GM19372 (cell line): ENCODE measurements around the gene AFF3.

Experiments
- ATAC-seq: cut with Tn5 transposase; IDR thresholded peaks from one replicate; pipeline ENCODE4 v1.9.1; 2021; ENCODE audit warnings: mild to moderate bottlenecking, low read depth, moderate library complexity; ENCODE audit not compliant: unreplicated experiment

The AFF3 gene

DNA sequence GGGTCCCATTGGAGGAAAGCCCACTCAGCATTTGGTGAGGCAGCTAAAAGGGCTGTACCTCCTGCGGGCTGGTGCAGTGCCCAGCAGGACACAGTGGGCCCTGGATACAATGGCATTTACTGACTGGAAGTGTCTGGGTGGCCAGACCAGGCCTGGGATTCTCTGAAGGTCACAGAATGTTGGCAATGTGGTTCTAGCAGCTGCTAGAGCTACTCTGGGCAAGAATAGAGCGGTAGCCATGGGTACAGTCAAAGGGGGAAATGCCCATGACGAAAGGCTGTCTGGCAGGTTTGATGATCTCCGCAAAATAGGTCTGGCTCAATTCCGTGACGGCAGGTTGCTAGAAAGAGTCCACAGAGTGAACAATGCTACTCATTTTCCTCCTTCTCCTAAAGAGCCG lies 241.8 kb downstream of the AFF3 start:
- no peak for ATAC-seq

DNA sequence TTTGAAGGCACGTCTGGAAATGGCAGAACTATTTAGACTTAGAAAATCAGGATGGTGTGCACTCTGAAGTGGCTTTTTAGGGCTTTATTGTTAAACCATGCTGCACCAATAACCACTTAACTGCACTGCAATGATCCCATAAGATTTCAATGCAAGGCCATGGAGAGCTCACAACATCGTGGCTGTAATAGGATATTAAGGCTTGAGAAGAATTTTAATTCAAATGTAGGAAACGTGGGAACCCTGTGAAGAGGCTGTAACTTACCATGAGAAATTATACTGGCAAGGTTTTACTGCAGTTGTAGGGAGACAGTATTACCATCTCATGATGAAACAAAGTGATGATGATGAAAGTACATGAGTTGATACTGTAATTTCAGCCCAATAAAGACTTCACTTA lies 242.5 kb downstream of the AFF3 start:
- ATAC-seq, result no peak

DNA sequence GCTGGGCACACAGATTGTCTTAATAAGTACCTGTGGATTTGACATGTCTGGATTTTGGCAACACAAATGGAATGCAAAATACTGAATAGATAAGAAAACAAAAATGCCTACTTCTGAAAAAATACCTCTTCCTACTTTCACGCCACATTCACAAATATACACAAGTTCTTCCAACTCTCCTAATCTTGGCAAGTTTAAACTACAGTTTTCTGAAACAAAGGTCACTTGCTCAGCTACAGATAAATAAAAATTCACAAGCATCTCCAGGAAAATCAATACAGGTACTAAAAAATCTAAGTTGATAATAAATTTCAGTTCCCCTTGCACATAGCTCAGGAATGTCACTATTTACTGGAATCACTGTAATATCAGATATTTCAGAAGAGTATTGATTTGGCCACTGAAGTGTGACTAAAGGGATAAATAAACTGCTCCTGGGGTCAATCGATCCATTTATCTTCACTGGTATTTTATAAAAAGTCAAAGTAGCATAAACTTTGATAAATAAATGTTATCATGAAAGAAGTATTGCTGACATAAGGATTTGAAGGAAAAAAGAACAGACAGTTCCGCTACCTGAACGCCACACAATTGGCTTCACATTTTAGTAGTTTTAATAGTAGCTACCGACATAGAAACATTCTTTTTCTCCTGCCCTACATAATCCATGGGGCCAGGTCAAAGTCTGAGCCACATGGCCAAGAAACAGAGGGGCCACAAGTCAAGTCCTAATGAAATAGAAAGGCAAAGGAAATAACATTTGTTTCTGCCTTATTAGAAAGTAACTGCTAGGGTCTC lies 243.1 kb downstream of the AFF3 start:
- no peak for ATAC-seq

DNA sequence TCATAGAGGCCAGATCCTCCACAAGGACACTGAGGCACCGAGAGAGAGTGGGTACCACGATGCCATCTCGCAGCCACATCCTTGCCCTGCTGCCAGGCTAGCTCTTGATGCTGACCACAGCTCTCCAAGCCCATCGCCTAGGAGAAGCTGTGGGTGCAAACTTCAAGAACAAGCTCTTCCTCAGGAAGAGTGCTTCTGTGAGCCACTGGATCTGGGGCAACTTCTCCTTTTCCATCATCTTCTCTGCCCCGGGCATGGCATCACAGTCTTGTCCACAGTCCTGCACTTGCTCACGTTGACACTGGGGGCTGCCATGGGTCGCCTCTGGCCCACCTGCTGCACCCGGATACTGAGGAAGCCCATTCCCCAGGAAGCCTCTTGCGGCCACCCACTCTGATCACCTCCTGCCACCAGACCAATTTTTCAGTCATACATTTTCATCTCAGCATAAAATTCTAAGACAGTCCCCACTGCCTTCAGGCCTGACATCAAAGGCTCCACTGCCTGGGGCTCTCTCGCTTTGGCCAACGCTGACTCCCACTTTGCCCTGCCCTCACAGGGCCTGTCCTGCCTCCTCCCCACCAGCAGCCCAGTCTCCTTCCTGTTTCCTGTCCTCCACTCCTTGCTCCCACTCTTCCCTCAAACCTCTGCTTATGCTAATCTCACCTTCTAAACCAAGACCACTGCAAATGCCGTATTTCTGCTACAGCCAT lies 243.9 kb downstream of the AFF3 start:
- no peak for ATAC-seq

DNA sequence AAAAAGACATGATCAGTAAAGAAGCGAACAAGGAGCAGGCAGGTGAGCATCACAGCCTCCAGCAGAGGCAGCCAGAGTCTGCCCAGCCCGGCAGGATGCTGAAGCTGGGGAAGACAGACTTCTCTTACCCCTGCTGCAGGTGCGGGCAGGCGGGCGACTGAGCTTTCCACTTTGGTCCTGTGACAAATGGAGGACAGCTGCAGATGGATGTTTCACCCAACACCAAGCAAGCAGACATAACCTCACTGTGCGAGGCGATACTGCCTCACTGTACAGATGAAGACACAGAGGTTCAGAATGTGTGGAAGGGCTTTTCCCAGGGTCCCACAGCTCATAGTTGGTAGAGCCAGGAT lies 251.0 kb downstream of the AFF3 start:
- no peak for ATAC-seq

DNA sequence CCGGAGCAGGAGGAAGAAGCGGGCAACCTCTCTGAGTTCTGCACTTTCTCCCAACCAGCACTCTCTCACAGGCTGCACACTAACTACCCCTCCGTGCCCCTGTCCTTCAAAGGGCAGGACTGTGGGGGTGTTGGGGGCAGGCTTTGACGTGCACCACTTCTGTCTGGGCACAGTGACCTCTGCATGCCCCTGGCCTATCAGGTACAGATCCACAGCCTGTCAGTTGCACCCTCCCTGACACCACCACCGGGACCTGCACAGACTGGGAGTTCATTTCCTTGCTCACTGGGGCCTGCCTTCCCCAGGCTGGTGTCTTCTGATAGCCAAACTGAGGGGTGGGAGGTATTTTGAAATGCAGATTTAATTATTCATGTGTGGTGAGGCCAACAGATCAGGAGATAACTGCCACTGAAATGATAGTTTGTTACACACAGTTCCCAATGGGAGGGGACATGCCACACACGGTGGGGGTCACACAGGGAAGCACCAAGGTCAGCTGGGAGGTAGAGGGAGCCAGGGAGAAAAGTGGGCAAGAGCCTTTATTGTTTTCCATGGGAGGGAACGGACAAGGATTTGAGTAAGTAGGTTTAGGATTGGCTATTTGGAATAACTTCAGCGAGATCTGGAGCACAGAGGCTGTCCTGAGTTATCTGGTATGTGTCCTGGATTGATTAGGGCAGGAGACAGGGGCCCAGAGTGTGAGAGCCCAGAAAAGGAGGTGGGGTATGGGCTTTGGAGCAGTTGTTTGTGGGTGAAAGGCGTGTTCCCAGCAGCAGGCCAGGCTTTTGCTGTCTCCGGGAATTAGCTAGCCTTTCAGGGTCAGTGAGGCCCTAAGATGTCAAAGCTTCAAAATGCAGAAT lies 251.6 kb downstream of the AFF3 start:
- no peak for ATAC-seq

DNA sequence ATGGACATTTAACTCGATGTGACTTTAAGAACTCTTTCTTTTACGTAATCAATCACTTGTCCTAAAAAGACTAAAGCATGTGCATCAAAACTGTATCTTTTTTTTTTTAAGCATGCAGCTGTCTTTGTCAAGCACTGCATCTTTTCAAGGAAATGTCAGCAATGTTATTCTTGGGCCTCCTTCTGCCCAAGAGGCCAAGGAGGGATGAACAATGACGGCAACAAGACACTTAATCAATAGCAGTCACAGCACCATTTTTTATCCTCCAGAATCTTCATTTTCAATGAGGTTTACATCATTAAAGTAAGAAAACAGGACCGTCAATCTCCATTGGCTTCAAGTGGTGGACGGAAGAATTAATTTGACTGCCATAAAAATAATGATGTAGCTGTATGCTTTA lies 253.8 kb downstream of the AFF3 start:
- no peak for ATAC-seq

DNA sequence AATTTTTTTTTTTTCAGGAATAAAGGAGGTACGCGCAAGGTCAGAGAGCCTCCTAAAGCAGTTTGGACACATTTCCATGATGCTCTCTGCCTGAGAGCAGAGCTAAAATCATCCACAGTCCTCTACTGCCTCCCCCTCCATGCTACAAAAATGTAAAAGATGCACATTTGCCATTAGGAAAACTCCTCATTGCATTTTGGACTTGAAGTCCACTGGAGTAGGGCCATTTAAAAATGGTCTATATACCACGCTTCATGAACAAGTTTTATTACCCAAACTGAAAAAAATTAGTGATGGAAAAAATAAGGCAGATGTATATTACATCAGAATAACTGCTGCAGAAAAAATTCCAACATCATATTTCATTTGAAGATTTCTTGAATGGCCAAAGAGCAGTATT lies 256.0 kb downstream of the AFF3 start:
- ATAC-seq, result no peak

DNA sequence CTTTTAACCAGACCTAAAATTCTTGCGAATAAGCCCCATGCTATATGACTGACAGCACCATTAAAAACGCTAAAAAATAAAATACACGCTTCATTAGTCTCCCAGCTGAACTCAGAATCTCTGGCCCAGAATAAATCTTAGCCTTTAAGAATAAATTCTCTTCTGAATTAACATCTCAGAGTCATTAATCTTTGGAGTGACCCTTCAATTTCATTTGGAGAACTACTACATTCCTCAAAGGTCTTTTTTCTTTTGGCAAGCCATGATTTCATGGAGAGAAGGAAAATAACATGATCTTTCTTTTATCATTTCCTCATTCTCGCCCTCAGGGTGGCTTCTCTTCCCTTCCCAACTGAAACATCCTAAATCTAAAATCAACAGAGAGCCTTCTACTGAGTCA lies 259.0 kb downstream of the AFF3 start:
- ATAC-seq, result no peak

DNA sequence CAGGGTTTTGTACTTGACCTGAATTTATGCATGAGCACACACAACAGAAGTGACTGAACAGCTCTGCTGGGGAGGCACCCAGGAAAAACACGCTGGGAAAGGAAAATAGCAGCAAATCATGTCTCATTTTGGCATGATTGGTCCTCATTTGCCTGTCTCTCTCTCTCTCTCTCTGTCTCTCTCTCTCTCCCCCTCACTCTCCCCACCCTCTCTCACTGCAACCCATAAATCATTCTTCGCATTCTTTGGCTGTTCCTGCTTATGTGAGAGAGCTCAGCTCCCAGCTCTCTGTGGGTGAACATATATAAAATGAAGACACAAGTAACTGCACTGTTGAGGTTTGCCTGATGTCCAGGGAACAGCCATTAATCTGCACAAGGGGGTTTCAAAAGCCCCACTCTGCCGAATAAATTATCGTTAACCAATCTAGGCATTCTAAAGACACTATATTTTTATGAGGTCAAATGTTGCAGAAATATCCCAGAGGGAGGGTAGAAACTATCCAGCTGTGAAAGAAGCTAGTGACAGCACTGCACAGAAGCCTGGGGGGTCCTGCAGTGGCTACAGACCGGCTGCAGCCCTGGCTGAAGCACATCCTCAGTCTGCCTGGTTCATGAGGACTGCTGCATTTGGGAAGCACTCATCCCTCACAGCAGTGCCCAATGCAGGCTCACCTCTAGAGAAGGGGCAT lies 260.3 kb downstream of the AFF3 start:
- no peak for ATAC-seq

DNA sequence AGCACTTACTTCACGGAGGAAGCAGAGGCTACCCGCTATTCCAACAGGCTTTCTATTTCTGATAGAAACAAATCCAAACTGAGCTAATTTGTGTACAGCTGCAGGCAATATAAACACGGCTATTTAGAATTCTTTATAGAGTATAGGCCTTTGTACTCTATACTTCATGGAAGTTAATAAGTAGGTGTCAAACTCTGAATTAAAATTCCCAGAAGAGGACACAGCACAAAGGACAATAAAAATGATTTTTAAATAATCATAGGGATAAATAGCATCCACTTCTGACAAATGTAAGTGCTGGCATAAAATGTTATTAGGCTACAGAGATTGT lies 261.5 kb downstream of the AFF3 start:
- ATAC-seq, result no peak

DNA sequence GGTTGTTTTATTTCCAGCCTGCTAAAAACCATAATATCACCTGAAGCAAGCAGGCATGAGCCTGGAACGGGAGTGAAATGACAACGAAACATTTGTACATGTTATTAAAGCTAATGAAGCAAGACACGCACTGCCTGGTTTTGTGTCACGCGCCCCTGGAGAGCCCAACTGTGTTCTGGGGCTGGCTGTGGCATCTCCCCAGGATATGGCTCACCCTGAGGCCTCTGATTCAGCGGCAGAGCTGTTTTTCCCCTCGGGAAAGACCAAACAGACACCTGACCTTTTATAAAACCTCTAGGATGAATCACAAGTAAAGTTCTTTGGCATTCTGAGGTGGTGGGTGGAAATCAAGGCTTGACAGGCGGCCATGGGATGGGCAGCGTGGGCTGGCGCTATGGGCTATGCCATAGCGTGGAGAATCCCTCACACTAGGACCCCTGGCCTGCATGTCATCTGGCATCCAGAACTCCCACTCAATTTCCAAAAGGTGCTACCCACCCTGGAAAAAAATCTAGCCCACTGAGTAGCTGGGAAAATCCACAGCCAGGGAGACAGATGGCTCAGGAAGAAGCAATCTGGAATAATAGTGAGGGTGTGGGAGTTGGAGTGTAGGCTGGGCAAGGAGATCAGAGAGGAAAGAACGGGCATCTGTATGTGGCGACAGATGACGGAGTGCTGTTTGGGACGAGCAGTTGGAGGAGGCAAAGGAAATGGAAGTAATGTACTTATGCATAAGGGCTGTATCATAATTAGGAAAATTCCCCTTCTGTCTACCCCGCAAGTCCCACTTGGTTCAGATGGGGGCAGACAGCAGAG lies 262.0 kb downstream of the AFF3 start:
- no peak for ATAC-seq

DNA sequence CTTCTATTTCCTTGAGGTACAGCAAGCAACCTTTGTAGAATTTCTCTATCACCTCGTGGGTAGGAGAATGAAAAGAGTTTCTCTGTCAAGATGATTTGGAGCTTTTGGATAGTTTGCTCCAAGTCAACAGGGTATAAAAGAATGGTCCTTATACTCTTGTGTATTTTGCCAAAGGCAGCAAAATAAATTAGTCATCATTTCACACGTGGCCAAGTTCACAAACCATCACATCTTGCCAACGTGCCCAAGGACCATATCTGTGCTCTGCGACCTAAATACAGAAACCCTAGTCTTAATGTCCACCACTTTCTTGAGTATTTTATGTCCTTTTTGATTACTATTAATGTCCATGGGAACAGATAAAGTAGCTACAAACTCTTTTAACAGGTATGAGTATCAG lies 262.9 kb downstream of the AFF3 start:
- no peak for ATAC-seq

DNA sequence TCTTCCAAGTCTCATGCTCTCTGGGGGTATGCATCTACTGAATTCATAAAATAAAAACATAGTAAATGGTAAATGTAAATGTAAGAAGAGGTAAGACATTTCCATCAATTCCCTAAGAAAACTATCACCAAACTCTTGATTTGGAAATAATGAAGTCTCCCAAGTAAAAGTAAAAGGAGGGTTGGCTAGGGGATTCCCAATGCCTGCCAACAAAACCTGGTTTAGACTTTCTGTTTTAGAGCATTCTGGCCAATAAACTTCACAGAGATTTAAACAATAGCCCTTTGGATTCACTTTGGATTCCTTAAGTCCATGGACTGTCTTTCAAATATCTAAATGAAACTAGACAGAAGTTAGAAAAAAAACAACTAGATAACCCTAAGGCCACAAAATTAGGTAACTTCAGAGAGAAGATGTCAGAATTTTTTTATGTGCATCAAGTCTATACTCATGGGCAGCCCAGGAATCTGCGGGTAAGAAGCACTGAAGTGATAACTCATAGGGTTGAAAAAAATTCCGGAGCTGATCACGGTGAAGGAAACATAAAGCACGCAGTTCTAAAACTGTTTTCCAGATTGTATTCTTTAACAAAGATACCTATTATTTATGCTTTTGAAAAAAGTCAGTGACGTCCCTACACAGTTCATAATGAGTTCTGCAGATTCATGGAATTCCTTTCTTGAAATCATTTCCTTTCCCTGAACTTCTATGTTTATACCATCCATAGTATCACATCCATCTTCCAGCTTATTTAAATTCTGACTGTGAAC lies 263.6 kb downstream of the AFF3 start:
- no peak for ATAC-seq

DNA sequence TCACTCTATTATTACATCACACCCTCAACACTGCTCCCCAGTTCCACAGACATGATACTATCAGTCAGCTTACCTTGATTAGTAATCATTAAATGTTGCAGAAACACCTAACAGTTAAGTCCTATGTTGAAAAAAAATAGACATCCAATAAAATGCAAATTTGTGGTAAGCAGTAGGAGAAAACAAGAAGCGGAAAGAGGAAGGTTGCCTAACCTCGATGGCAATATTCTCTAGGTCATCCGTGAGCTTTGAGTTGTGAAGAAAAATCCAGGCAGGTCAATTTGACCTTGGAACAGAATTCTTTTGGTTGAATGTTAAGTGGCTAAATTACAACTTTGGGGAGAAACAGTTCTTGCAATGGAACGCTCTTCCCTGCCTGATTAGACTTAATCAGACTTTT lies 264.4 kb downstream of the AFF3 start:
- no peak for ATAC-seq

DNA sequence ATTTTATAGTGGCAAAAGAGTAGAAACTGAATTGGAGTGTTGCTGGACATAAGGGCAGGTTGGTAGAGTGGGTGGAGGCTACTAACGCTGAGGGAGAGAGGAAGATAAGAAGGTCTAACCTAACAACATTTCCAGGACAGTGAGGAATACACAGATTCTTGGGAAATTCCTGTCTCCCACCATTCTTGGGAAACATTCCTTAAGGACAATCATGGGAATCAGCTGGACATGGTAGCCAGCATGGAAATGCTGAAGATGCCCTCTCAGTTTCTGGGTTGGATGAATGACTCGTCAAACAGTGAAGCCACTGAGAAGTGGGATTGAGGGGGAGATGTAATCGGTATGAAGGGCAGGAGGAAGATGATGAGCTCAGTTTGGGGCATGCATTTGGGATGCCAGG lies 265.4 kb downstream of the AFF3 start:
- ATAC-seq, result no peak

DNA sequence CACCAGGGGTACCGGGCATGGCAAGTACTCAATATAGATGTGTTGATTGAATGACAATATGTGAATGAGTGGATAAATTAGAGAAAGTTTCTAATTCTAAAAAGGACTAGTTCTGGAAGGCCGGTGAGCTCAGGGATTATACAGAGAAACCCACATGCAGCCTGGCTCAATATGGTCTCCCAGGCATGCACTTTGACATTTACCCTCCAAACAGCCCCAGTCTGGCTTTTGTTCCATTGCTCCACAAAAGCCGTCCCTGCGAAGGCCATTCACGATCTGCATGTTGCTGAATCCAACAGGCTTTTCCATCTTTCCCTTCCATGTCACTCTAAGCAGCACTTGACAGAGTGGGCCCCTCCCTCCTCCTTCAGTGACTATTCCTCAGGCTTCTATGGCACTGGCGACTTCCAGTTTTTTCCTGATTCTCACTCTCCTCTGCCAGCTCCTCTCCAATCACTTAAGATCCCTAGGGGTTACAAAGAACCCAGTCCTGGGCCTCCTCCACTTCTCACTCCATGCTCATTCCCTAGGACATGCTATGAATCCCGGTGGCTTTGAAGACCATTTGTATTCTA lies 266.7 kb downstream of the AFF3 start:
- no peak for ATAC-seq

DNA sequence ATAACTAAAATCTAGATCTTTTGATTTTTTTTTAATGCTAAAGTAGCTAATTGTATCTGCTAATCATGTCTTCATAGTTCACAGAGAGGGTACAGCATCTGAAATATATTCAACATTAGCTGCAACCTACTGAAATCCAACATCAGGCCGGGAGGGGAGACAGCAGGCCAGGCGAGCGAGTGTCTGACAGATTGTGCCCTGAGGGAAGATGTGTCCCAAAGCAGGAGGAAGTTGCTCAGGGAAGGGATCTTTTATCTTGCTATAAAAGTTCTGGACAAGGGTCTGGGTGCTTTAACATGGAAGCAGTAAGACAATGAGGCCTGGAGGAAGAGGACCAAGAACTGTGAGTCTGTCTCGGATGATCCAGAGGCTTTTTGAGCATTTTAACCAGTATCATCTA lies 274.1 kb downstream of the AFF3 start:
- no peak for ATAC-seq

DNA sequence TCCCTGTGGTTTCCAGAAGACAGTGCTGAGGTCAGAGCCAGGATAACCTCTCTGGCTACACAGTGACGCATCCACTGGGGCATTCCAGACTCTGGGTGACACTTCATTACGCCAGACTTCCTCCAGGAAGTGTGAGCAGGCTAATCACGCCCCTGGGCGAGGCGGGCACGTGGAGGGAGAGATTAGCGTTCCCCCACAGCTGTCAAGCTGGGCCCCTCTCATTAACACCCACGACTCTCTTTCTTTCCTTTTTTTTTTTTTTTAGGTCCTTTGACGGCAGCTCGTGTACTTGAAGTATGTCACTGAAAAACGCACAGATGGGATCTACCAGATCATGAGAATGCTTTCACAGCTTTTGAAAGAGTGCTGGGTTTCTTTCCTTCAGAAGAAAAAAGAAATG lies 274.6 kb downstream of the AFF3 start:
- ATAC-seq, result no peak
